GM12878 (cell line): ENCODE measurements around the gene USP34. TPM values are rescaled to one million over a fixed set of nuclear protein-coding genes. Genes with fewer than 3 reads are reported as not detected.

ENCODE experiments used
- ATAC-seq: fragments of 200-7000 bp; cut with Tn5 transposase; 3 replicates; pipeline ENCODE4 v1.9.1; 2020; ENCODE audit warnings: mild to moderate bottlenecking, moderate library complexity
- BruUV-seq: library from RNA; stranded (reverse); fragments of 400-500 nt; replicated peaks from 2 replicates; lab custom pipeline; 2021; lab: Mats Ljungman, UMichigan
- CTCF ChIA-PET: fragments of 300-600 bp; sonication (Branson Sonifier 250); formaldehyde crosslinking; extraction: SDS; loops from one replicate; lab custom pipeline; 2021; ENCODE audit warnings: inconsistent platforms; lab: Yijun Ruan, JAX
- POLR2A ChIA-PET: fragments of 350-600 bp; formaldehyde crosslinking; extraction: SDS; loops from one replicate; lab custom pipeline; 2021; ENCODE audit warnings: inconsistent platforms; lab: Charles Lee
- RAD21 ChIA-PET: fragments of 300-600 bp; sonication (Branson Sonifier 250); formaldehyde crosslinking; loops from one replicate; lab custom pipeline; 2023; ENCODE audit warnings: antibody characterized with exemption; ENCODE audit not compliant: unreplicated experiment; lab: Charles Lee
- SMC1A ChIA-PET: fragments of 300-600 bp; sonication (Branson Sonifier 250); formaldehyde crosslinking; loops from one replicate; lab custom pipeline; 2023; ENCODE audit not compliant: unreplicated experiment, uncharacterized antibody; lab: Charles Lee
- DNase-seq: peaks from one replicate; pipeline ENCODE4 v3.0.0-alpha.2; 2011; ENCODE audit warnings: low read depth, low spot score
- FAIRE-seq: peaks from 3 replicates; lab custom pipeline; 2011; peaks lifted over from hg19 to GRCh38; lab: Jason Lieb, UNC
- H2AFZ ChIP-seq: 2 replicates; pipeline ENCODE4 v1.6.0; 2011; ENCODE audit warnings: low read depth, low read length, control low read depth; ENCODE audit not compliant: control insufficient read depth
- H3K27ac ChIP-seq: 2 replicates; pipeline ENCODE4 v1.5.1; 2011; ENCODE audit warnings: control low read depth; ENCODE audit not compliant: control insufficient read depth, insufficient read depth
- H3K27me3 ChIP-seq, 2 experiments: replicated peaks in 1 of 2; 2 replicates each; pipeline versions ENCODE4 v1.6.0 to v1.6.1; 2011; ENCODE audit warnings: low read length in 1 of 2; ENCODE audit not compliant: control insufficient read depth in 2 of 2, insufficient read depth in 2 of 2
- H3K36me3 ChIP-seq, 2 experiments: 2 replicates each; pipeline ENCODE4 v1.5.1; 2011; ENCODE audit warnings: low read length in 1 of 2; ENCODE audit not compliant: control insufficient read depth in 2 of 2, insufficient read depth in 2 of 2
- H3K4me1 ChIP-seq: 2 replicates; pipeline ENCODE4 v1.6.1; 2011; ENCODE audit warnings: mild to moderate bottlenecking, low read length, moderate library complexity, mixed read lengths; ENCODE audit not compliant: control insufficient read depth, insufficient read depth
- H3K4me2 ChIP-seq: 2 replicates; pipeline ENCODE4 v1.6.0; 2011; ENCODE audit warnings: control low read depth; ENCODE audit not compliant: control insufficient read depth, insufficient read depth
- H3K4me3 ChIP-seq: fragments of 200-600 bp; sonication (generic); 2 replicates; pipeline ENCODE4 v1.5.1; 2016
- H3K79me2 ChIP-seq: 2 replicates; pipeline ENCODE4 v1.6.0; 2011; ENCODE audit warnings: low read length; ENCODE audit not compliant: control insufficient read depth, insufficient read depth
- H3K9ac ChIP-seq: 2 replicates; pipeline ENCODE4 v1.8.0; 2011; ENCODE audit warnings: low read length, control low read depth, mixed read lengths; ENCODE audit not compliant: control insufficient read depth, insufficient read depth
- H3K9me3 ChIP-seq: replicated peaks from 3 replicates; pipeline ENCODE4 v1.5.1; 2011; ENCODE audit warnings: mild to moderate bottlenecking, low read length; ENCODE audit not compliant: control insufficient read depth, insufficient read depth
- H4K20me1 ChIP-seq: 2 replicates; pipeline ENCODE4 v1.6.0; 2011; ENCODE audit not compliant: control insufficient read depth, insufficient read depth
- ATF2 ChIP-seq: IDR thresholded peaks from 2 replicates; pipeline ENCODE4 v1.6.1; 2012; ENCODE audit warnings: low read length, inconsistent platforms
- CBFB ChIP-seq: IDR thresholded peaks from 2 replicates; pipeline ENCODE4 v1.6.1; 2016; ENCODE audit warnings: antibody characterized with exemption, low read depth
- CEBPB ChIP-seq, 2 experiments: fragments of 150-350 bp in 1 of 2; IDR thresholded peaks; 2 replicates each; pipeline ENCODE4 v1.6.1; 2012 to 2014; ENCODE audit warnings: low read depth in 2 of 2, low read length in 2 of 2, borderline replicate concordance in 1 of 2, inconsistent platforms in 1 of 2
- CUX1 ChIP-seq: IDR thresholded peaks from 2 replicates; pipeline ENCODE4 v1.6.1; 2012; ENCODE audit warnings: improper control_type of control experiment, low read depth, low read length; ENCODE audit not compliant: insufficient replicate concordance
- IRF4 ChIP-seq: IDR thresholded peaks from 2 replicates; pipeline ENCODE4 v1.6.1; 2011; ENCODE audit warnings: low read depth, low read length
- MYC ChIP-seq: IDR thresholded peaks from 2 replicates; pipeline ENCODE4 v1.6.1; 2011; ENCODE audit warnings: mild to moderate bottlenecking, low read length, moderate library complexity, inconsistent platforms; ENCODE audit not compliant: insufficient read depth, insufficient replicate concordance, insufficient read length, severe bottlenecking
- NFYB ChIP-seq: IDR thresholded peaks from 2 replicates; pipeline ENCODE4 v1.6.1; 2011; ENCODE audit warnings: low read depth, mild to moderate bottlenecking, low read length, improper control_type of control experiment, moderate library complexity; ENCODE audit not compliant: insufficient read depth
- RB1 ChIP-seq: fragments of 450-650 bp; formaldehyde crosslinking; IDR thresholded peaks from 2 replicates; pipeline ENCODE4 v1.6.1; 2017; ENCODE audit warnings: mild to moderate bottlenecking, borderline replicate concordance
- SIX5 ChIP-seq: IDR thresholded peaks from 2 replicates; pipeline ENCODE4 v1.6.1; 2011; ENCODE audit warnings: mild to moderate bottlenecking, low read depth, low read length, moderate library complexity; ENCODE audit not compliant: severe bottlenecking
- SMAD5 ChIP-seq: IDR thresholded peaks from 2 replicates; pipeline ENCODE4 v1.6.1; 2016; ENCODE audit warnings: antibody characterized with exemption, low read depth
- ZNF24 ChIP-seq: fragments of 450-650 bp; IDR thresholded peaks from 2 replicates; pipeline ENCODE4 v1.6.1; 2017; ENCODE audit warnings: antibody characterized with exemption, mild to moderate bottlenecking
- WGBS: methylation state at CpG from one replicate; pipeline ENCODE4 v1.1.6; 2016; ENCODE audit warnings: low lambda C conversion rate; ENCODE audit not compliant: insufficient replicate concordance, insufficient coverage; ENCODE audit errors: missing lambda C conversion rate; 5-methylcytosine and 5-hydroxymethylcytosine counted together
- in situ Hi-C: fragments of 300-500 bp; cut with MboI; formaldehyde crosslinking; loops from 9 replicates; pipeline ENCODE4 v1.14.3; 2018; ENCODE audit warnings: mixed read lengths
- intact Hi-C: fragments of 100-400 bp; cut with micrococcal nuclease; formaldehyde crosslinking; loops from one replicate; pipeline ENCODE4 v1.14.2; 2022; ENCODE audit not compliant: unreplicated experiment
- polyA plus RNA-seq, 11 experiments: library from polyadenylated mRNA; depleted of rRNA in 4 of 11; unstranded in 6 of 11; stranded (reverse) in 5 of 11; fragments of >200 nt; fragmentation: Nextera tagmentation in 4 of 11; fragmentation: Illumina TruSeq in 1 of 11; extraction: Ambion mirVana in 4 of 11; extraction: Trizol in 1 of 11; gene quantifications; 1 replicate in 1 of 11; 2 replicates in 10 of 11; pipeline versions ENCODE4 v1.2.1 to v1.2.3, GENCODE V29; 2011 to 2016; ENCODE audit warnings: inconsistent platforms in 2 of 11, missing spikeins in 2 of 11, low read depth in 1 of 11
- total RNA-seq, 4 experiments: library from RNA; depleted of rRNA in 3 of 4; stranded (reverse); fragments of >200 nt in 3 of 4; fragmentation: Illumina TruSeq in 1 of 4; extraction: Trizol in 1 of 4; gene quantifications; 2 replicates each; pipeline versions ENCODE4 v1.2.1 to v1.2.3, GENCODE V29; 2013 to 2021

Gene USP34
- total and polyA plus RNA-seq, 10 of the 15 experiments (the other 5 are each of a cell fraction or from before 2014, with no cell fraction given): 26.2 to 106 (median 62.1) TPM

GRCh38 chr2:61343141-61343540 is 127.7 kb downstream of the USP34 start:
- Histone ChIP-seq H3K27me3 (no peaks in the 10 kb centered on the region), H3K79me2 (no peaks in the 10 kb centered on the region), H2AFZ (no peak overlapping the region), H3K4me2 (no peak overlapping the region), H3K4me1 (no peaks in the 10 kb centered on the region), H3K9ac (no peak overlapping the region), H3K9me3 (no peaks in the 10 kb centered on the region), H4K20me1 (no peaks in the 10 kb centered on the region), H3K4me3 (no peak overlapping the region), H3K36me3 (peaks cover 3 to 26% of the 10 kb centered on the region in 2 experiments), H3K27ac (no peak overlapping the region)
- 90% methylated on average over 1 of the region's 1 CpG for WGBS
- ChIA-PET SMC1A (interaction anchor here (0.9 to 1.0 kb wide), 2 partner anchors 10 to 83 kb away, joined by 3 read pairs; no protein-coding TSS in a partner anchor), RAD21 (no interaction called here), CTCF (interaction anchor here (1.0 kb wide), 1 partner anchor 28 kb away, joined by 4 read pairs; no protein-coding TSS in a partner anchor), POLR2A (no interaction called here)
- DNase-seq (no peak), ATAC-seq (no peak), FAIRE-seq (no peak)
- intact Hi-C loops (no loop called here), in situ Hi-C loops (no loop called here)
- no TSS peak for BruUV-seq
- TF ChIP-seq SIX5: no peak

GRCh38 chr2:61340242-61340641 is 130.6 kb downstream of the USP34 start:
- WGBS: 96% methylated on average over 2 of the region's 2 CpGs
- no peak for TF ChIP-seq IRF4
- TF ChIP-seq NFYB: no peak
- TF ChIP-seq CBFB: no peak
- no peak for TF ChIP-seq ATF2
- TF ChIP-seq MYC: no peak
- TF ChIP-seq RB1: no peak
- no peak for TF ChIP-seq CEBPB (IDR thresholded peaks at IDR 0.05; ENCODE audit: borderline replicate concordance in 1 of 2, low read depth in 2 of 2, low read length in 2 of 2)
- TF ChIP-seq SMAD5: no peak
- TF ChIP-seq CUX1: no peak
- TF ChIP-seq ZNF24: no peak

More at GRCh38 chr2:61340242-61340641, 130.6 kb downstream of the USP34 start:
- ATAC-seq: no peak
- H3K9me3 ChIP-seq: no peaks in the 10 kb centered on the region
- no peaks in the 10 kb centered on the region for H3K27me3 ChIP-seq
- no peak overlapping the region for H3K9ac ChIP-seq
- H3K36me3 ChIP-seq: peaks cover 0 to 26% of the 10 kb centered on the region in 2 experiments
- in situ Hi-C loops: no loop called here
- SMC1A ChIA-PET: no interaction called here
- no peak overlapping the region for H2AFZ ChIP-seq
- CTCF ChIA-PET: no interaction called here
- no peaks in the 10 kb centered on the region for H3K79me2 ChIP-seq
- H3K4me1 ChIP-seq: no peaks in the 10 kb centered on the region
- H3K27ac ChIP-seq: no peak overlapping the region
- FAIRE-seq: no peak
- H3K4me2 ChIP-seq: no peak overlapping the region
- intact Hi-C loops: no loop called here
- H4K20me1 ChIP-seq: no peaks in the 10 kb centered on the region
- RAD21 ChIA-PET: no interaction called here
- POLR2A ChIA-PET: no interaction called here
- no peak for DNase-seq
- no TSS peak for BruUV-seq
- no peak overlapping the region for H3K4me3 ChIP-seq
